Measurements from ENCODE around the gene D2HGDH.

The D2HGDH gene

GRCh38 chr2:241743620-241744019, 9.2 kb downstream of the D2HGDH start:
- H3K27me3 ChIP-seq (ENCODE audit: control insufficient read depth, insufficient read depth, low read length), result no peaks in the 10 kb centered on the region
- no peak overlapping the region for H3K4me3 ChIP-seq (ENCODE audit: low read length)
- H3K36me3 ChIP-seq (ENCODE audit: control insufficient read depth, insufficient read depth, low read length), result no peaks in the 10 kb centered on the region
- H3K9ac ChIP-seq (ENCODE audit: low read length), result no peak overlapping the region
- no peaks in the 10 kb centered on the region for H3K9me3 ChIP-seq (ENCODE audit: control insufficient read depth, low read length)
- no peaks in the 10 kb centered on the region for H3K4me1 ChIP-seq (ENCODE audit: control insufficient read depth, insufficient read depth, low read length)

GRCh38 chr2:241744028-241744754, 9.8 kb downstream of the D2HGDH start:
- Histone ChIP-seq H3K9ac (ENCODE audit: low read length) (no peak overlapping the region), H3K27me3 (ENCODE audit: control insufficient read depth, insufficient read depth, low read length) (no peaks in the 10 kb centered on the region), H3K9me3 (ENCODE audit: control insufficient read depth, low read length) (no peaks in the 10 kb centered on the region), H3K4me1 (ENCODE audit: control insufficient read depth, insufficient read depth, low read length) (no peaks in the 10 kb centered on the region), H3K4me3 (ENCODE audit: low read length) (no peak overlapping the region), H3K36me3 (ENCODE audit: control insufficient read depth, insufficient read depth, low read length) (no peaks in the 10 kb centered on the region)

GRCh38 chr2:241745276-241745675, 10.8 kb downstream of the D2HGDH start:
- Histone ChIP-seq H3K4me3 (ENCODE audit: low read length) (no peak overlapping the region), H3K9me3 (ENCODE audit: control insufficient read depth, low read length) (no peaks in the 10 kb centered on the region), H3K9ac (ENCODE audit: low read length) (no peak overlapping the region), H3K36me3 (ENCODE audit: control insufficient read depth, insufficient read depth, low read length) (no peaks in the 10 kb centered on the region), H3K27me3 (ENCODE audit: control insufficient read depth, insufficient read depth, low read length) (no peaks in the 10 kb centered on the region), H3K4me1 (ENCODE audit: control insufficient read depth, insufficient read depth, low read length) (no peaks in the 10 kb centered on the region)

GRCh38 chr2:241746084-241746483, 11.7 kb downstream of the D2HGDH start:
- no peaks in the 10 kb centered on the region for H3K9me3 ChIP-seq (ENCODE audit: control insufficient read depth, low read length)
- no peak overlapping the region for H3K4me3 ChIP-seq (ENCODE audit: low read length)
- no peaks in the 10 kb centered on the region for H3K36me3 ChIP-seq (ENCODE audit: control insufficient read depth, insufficient read depth, low read length)
- H3K27me3 ChIP-seq (ENCODE audit: control insufficient read depth, insufficient read depth, low read length), result no peaks in the 10 kb centered on the region
- no peak overlapping the region for H3K9ac ChIP-seq (ENCODE audit: low read length)
- H3K4me1 ChIP-seq (ENCODE audit: control insufficient read depth, insufficient read depth, low read length), result no peaks in the 10 kb centered on the region

GRCh38 chr2:241748468-241749256, 14.2 kb downstream of the D2HGDH start:
- Histone ChIP-seq H3K27me3 (ENCODE audit: control insufficient read depth, insufficient read depth, low read length) (no peaks in the 10 kb centered on the region), H3K9ac (ENCODE audit: low read length) (no peak overlapping the region), H3K9me3 (ENCODE audit: control insufficient read depth, low read length) (no peaks in the 10 kb centered on the region), H3K36me3 (ENCODE audit: control insufficient read depth, insufficient read depth, low read length) (no peaks in the 10 kb centered on the region), H3K4me3 (ENCODE audit: low read length) (no peak overlapping the region), H3K4me1 (ENCODE audit: control insufficient read depth, insufficient read depth, low read length) (no peaks in the 10 kb centered on the region)

GRCh38 chr2:241750076-241750840, 15.8 kb downstream of the D2HGDH start:
- Histone ChIP-seq H3K36me3 (ENCODE audit: control insufficient read depth, insufficient read depth, low read length) (no peaks in the 10 kb centered on the region), H3K9me3 (ENCODE audit: control insufficient read depth, low read length) (no peaks in the 10 kb centered on the region), H3K4me3 (ENCODE audit: low read length) (no peak overlapping the region)

GRCh38 chr2:241751152-241751551, 16.7 kb downstream of the D2HGDH start:
- no peaks in the 10 kb centered on the region for H3K9me3 ChIP-seq (ENCODE audit: control insufficient read depth, low read length)

More at GRCh38 chr2:241750076-241750840, 15.8 kb downstream of the D2HGDH start:
- Histone ChIP-seq H3K9ac (ENCODE audit: low read length) (no peak overlapping the region), H3K4me1 (ENCODE audit: control insufficient read depth, insufficient read depth, low read length) (no peaks in the 10 kb centered on the region), H3K27me3 (ENCODE audit: control insufficient read depth, insufficient read depth, low read length) (no peaks in the 10 kb centered on the region)

GRCh38 chr2:241751776-241752175, 17.3 kb downstream of the D2HGDH start:
- no peaks in the 10 kb centered on the region for H3K27me3 ChIP-seq (ENCODE audit: control insufficient read depth, insufficient read depth, low read length)
- H3K4me1 ChIP-seq (ENCODE audit: control insufficient read depth, insufficient read depth, low read length), result no peaks in the 10 kb centered on the region
- no peaks in the 10 kb centered on the region for H3K36me3 ChIP-seq (ENCODE audit: control insufficient read depth, insufficient read depth, low read length)

More at GRCh38 chr2:241751152-241751551, 16.7 kb downstream of the D2HGDH start:
- Histone ChIP-seq H3K36me3 (ENCODE audit: control insufficient read depth, insufficient read depth, low read length) (no peaks in the 10 kb centered on the region), H3K4me1 (ENCODE audit: control insufficient read depth, insufficient read depth, low read length) (no peaks in the 10 kb centered on the region), H3K27me3 (ENCODE audit: control insufficient read depth, insufficient read depth, low read length) (no peaks in the 10 kb centered on the region), H3K4me3 (ENCODE audit: low read length) (no peak overlapping the region), H3K9ac (ENCODE audit: low read length) (no peak overlapping the region)

GRCh38 chr2:241752253-241752652, 17.8 kb downstream of the D2HGDH start:
- H3K9me3 ChIP-seq (ENCODE audit: control insufficient read depth, low read length), result no peaks in the 10 kb centered on the region
- no peak overlapping the region for H3K9ac ChIP-seq (ENCODE audit: low read length)
- no peak overlapping the region for H3K4me3 ChIP-seq (ENCODE audit: low read length)
- H3K27me3 ChIP-seq (ENCODE audit: control insufficient read depth, insufficient read depth, low read length), result no peaks in the 10 kb centered on the region
- no peaks in the 10 kb centered on the region for H3K36me3 ChIP-seq (ENCODE audit: control insufficient read depth, insufficient read depth, low read length)
- H3K4me1 ChIP-seq (ENCODE audit: control insufficient read depth, insufficient read depth, low read length), result no peaks in the 10 kb centered on the region

More at GRCh38 chr2:241751776-241752175, 17.3 kb downstream of the D2HGDH start:
- Histone ChIP-seq H3K4me3 (ENCODE audit: low read length) (no peak overlapping the region), H3K9ac (ENCODE audit: low read length) (no peak overlapping the region), H3K9me3 (ENCODE audit: control insufficient read depth, low read length) (no peaks in the 10 kb centered on the region)

- no peaks in the 10 kb centered on the region for H3K36me3 ChIP-seq (ENCODE audit: control insufficient read depth, insufficient read depth, low read length)
- no peak overlapping the region for H3K4me3 ChIP-seq (ENCODE audit: low read length)
- no peaks in the 10 kb centered on the region for H3K27me3 ChIP-seq (ENCODE audit: control insufficient read depth, insufficient read depth, low read length)
- no peaks in the 10 kb centered on the region for H3K9me3 ChIP-seq (ENCODE audit: control insufficient read depth, low read length)
- no peak overlapping the region for H3K9ac ChIP-seq (ENCODE audit: low read length)
- no peaks in the 10 kb centered on the region for H3K4me1 ChIP-seq (ENCODE audit: control insufficient read depth, insufficient read depth, low read length)
Measured at GRCh38 chr2:241752689-241753276, 18.4 kb downstream of the D2HGDH start.

GRCh38 chr2:241753493-241753892, 19.1 kb downstream of the D2HGDH start:
- no peaks in the 10 kb centered on the region for H3K36me3 ChIP-seq (ENCODE audit: control insufficient read depth, insufficient read depth, low read length)
- no peak overlapping the region for H3K4me3 ChIP-seq (ENCODE audit: low read length)
- no peaks in the 10 kb centered on the region for H3K27me3 ChIP-seq (ENCODE audit: control insufficient read depth, insufficient read depth, low read length)
- H3K4me1 ChIP-seq (ENCODE audit: control insufficient read depth, insufficient read depth, low read length), result no peaks in the 10 kb centered on the region
- no peaks in the 10 kb centered on the region for H3K9me3 ChIP-seq (ENCODE audit: control insufficient read depth, low read length)
- no peak overlapping the region for H3K9ac ChIP-seq (ENCODE audit: low read length)
